Mesenchymal stem cell (in vitro differentiated cells and primary cell): ENCODE data around the gene FAM133A.

Source experiments
- DNase-seq: peaks from one replicate; pipeline ENCODE4 v3.0.0-alpha.2; 2013
- H2AFZ ChIP-seq: one replicate; pipeline ENCODE4 v1.6.1; 2013; ENCODE audit warnings: low read depth, mild to moderate bottlenecking, control low read depth, inconsistent platforms, low read length, moderate library complexity
- H2AK5ac ChIP-seq: 2 replicates; pipeline ENCODE4 v1.6.1; 2013; ENCODE audit warnings: low read length, moderate library complexity, mild to moderate bottlenecking, inconsistent platforms; ENCODE audit not compliant: severe bottlenecking
- H2BK120ac ChIP-seq: one replicate; pipeline ENCODE4 v1.6.1; 2013; ENCODE audit warnings: low read depth, mild to moderate bottlenecking, inconsistent platforms, low read length, moderate library complexity
- H2BK12ac ChIP-seq, 2 experiments: one replicate each; pipeline ENCODE4 v1.6.1; 2013; ENCODE audit warnings: inconsistent platforms in 2 of 2, low read length in 2 of 2, mild to moderate bottlenecking in 2 of 2, moderate library complexity in 2 of 2, control low read depth in 1 of 2
- H2BK15ac ChIP-seq: one replicate; pipeline ENCODE4 v1.6.1; 2013; ENCODE audit warnings: mild to moderate bottlenecking, low read depth, inconsistent platforms; ENCODE audit not compliant: poor library complexity, severe bottlenecking
- H2BK5ac ChIP-seq: 2 replicates; pipeline ENCODE4 v1.6.1; 2013; ENCODE audit warnings: low read depth, mild to moderate bottlenecking, low read length, control low read depth, inconsistent platforms; ENCODE audit not compliant: poor library complexity, severe bottlenecking
- H3K14ac ChIP-seq, 2 experiments: one replicate each; pipeline ENCODE4 v1.6.1; 2013; ENCODE audit warnings: inconsistent platforms in 2 of 2, low read length in 2 of 2, control low read depth in 1 of 2, mild to moderate bottlenecking in 1 of 2, moderate library complexity in 1 of 2
- H3K18ac ChIP-seq, 2 experiments: one replicate each; pipeline ENCODE4 v1.6.1; 2013; ENCODE audit warnings: inconsistent platforms in 2 of 2, low read length in 2 of 2, control low read depth in 1 of 2, low read depth in 1 of 2, mild to moderate bottlenecking in 1 of 2
- H3K23ac ChIP-seq, 2 experiments: one replicate each; pipeline ENCODE4 v1.6.1; 2013; ENCODE audit warnings: inconsistent platforms in 2 of 2, low read length in 2 of 2, mild to moderate bottlenecking in 2 of 2, moderate library complexity in 2 of 2, control low read depth in 1 of 2
- H3K27ac ChIP-seq: 2 replicates; pipeline ENCODE4 v1.5.1; 2013; ENCODE audit warnings: mild to moderate bottlenecking, moderate library complexity, low read length, control low read depth, inconsistent platforms; ENCODE audit not compliant: poor library complexity, severe bottlenecking
- H3K27me3 ChIP-seq, 2 experiments: 2 replicates each; pipeline versions ENCODE4 v1.6.1 to v1.7.0; 2013; ENCODE audit warnings: low read length in 2 of 2, mild to moderate bottlenecking in 2 of 2, moderate library complexity in 2 of 2, control low read depth in 1 of 2, inconsistent platforms in 1 of 2; ENCODE audit not compliant: control insufficient read depth in 1 of 2, insufficient read depth in 1 of 2
- H3K36me3 ChIP-seq, 2 experiments: 2 replicates each; pipeline versions ENCODE4 v1.6.1 to v1.7.0; 2013; ENCODE audit warnings: low read length in 2 of 2, control low read depth in 1 of 2, inconsistent platforms in 1 of 2, low read depth in 1 of 2, mild to moderate bottlenecking in 1 of 2; ENCODE audit not compliant: insufficient read depth in 2 of 2, control insufficient read depth in 1 of 2
- H3K4ac ChIP-seq, 2 experiments: one replicate each; pipeline ENCODE4 v1.6.1; 2013; ENCODE audit warnings: inconsistent platforms in 2 of 2, low read length in 2 of 2, mild to moderate bottlenecking in 2 of 2, moderate library complexity in 2 of 2, control low read depth in 1 of 2, low read depth in 1 of 2
- H3K4me1 ChIP-seq: 2 replicates; pipeline ENCODE4 v1.6.1; 2013; ENCODE audit warnings: low read depth, low read length, control low read depth; ENCODE audit not compliant: control insufficient read depth, insufficient read depth
- H3K4me2 ChIP-seq: 2 replicates; pipeline ENCODE4 v1.6.1; 2013; ENCODE audit warnings: low read length, mild to moderate bottlenecking, inconsistent platforms; ENCODE audit not compliant: poor library complexity, severe bottlenecking
- H3K4me3 ChIP-seq, 2 experiments: 2 replicates each; pipeline versions ENCODE4 v1.5.1 to v1.7.0; 2013; ENCODE audit warnings: low read length in 2 of 2, mild to moderate bottlenecking in 2 of 2, control low read depth in 1 of 2, low read depth in 1 of 2; ENCODE audit not compliant: insufficient read depth in 1 of 2
- H3K79me1 ChIP-seq: replicated peaks from 2 replicates; pipeline ENCODE4 v1.6.1; 2013; ENCODE audit warnings: mild to moderate bottlenecking, control low read depth, low read length, inconsistent platforms; ENCODE audit not compliant: poor library complexity, severe bottlenecking
- H3K9ac ChIP-seq: 2 replicates; pipeline ENCODE4 v1.7.0; 2013; ENCODE audit warnings: mild to moderate bottlenecking, low read length, moderate library complexity
- H3K9me3 ChIP-seq: 2 replicates; pipeline ENCODE4 v1.7.0; 2013; ENCODE audit warnings: mild to moderate bottlenecking, low read length; ENCODE audit not compliant: control insufficient read depth
- H4K8ac ChIP-seq: one replicate; pipeline ENCODE4 v1.6.1; 2013; ENCODE audit warnings: inconsistent platforms, mild to moderate bottlenecking, low read length, moderate library complexity
- H4K91ac ChIP-seq: one replicate; pipeline ENCODE4 v1.6.1; 2013; ENCODE audit warnings: mild to moderate bottlenecking, low read length, inconsistent platforms
- WGBS: methylation state at CpG from one replicate; pipeline ENCODE4 v1.1.7; 2013; ENCODE audit warnings: mixed read lengths; 5-methylcytosine and 5-hydroxymethylcytosine counted together

Gene FAM133A

GRCh38 chrX:93741811-93742210 lies 67.8 kb downstream of the FAM133A start:
- Histone ChIP-seq H3K9me3 (no peaks in the 10 kb centered on the region), H3K9ac (no peak overlapping the region), H3K4me3 (no peak overlapping the region), H2BK15ac (no peak overlapping the region), H2BK120ac (no peak overlapping the region), H2AK5ac (no peak overlapping the region), H3K23ac (no peak overlapping the region), H3K4me2 (no peak overlapping the region), H4K8ac (no peak overlapping the region), H3K27ac (no peak overlapping the region), H2BK12ac (no peak overlapping the region), H4K91ac (no peak overlapping the region), H3K79me1 (no peaks in the 10 kb centered on the region), H3K4me1 (no peaks in the 10 kb centered on the region), H3K18ac (no peak overlapping the region), H2BK5ac (no peak overlapping the region), H2AFZ (no peak overlapping the region), H3K14ac (no peak overlapping the region), H3K4ac (no peak overlapping the region), H3K36me3 (no peaks in the 10 kb centered on the region), H3K27me3 (no peaks in the 10 kb centered on the region)
- no peak for DNase-seq

GRCh38 chrX:93760163-93760562 lies 86.2 kb downstream of the FAM133A start:
- H2AK5ac ChIP-seq = no peak overlapping the region
- no peaks in the 10 kb centered on the region for H3K27me3 ChIP-seq
- H3K27ac ChIP-seq = no peak overlapping the region
- H3K9ac ChIP-seq = no peak overlapping the region
- H3K23ac ChIP-seq = no peak overlapping the region
- no peak overlapping the region for H3K18ac ChIP-seq
- H2AFZ ChIP-seq = no peak overlapping the region
- DNase-seq = no peak
- H2BK15ac ChIP-seq = no peak overlapping the region
- H4K91ac ChIP-seq = no peak overlapping the region
- H3K36me3 ChIP-seq = no peaks in the 10 kb centered on the region
- no peaks in the 10 kb centered on the region for H3K4me1 ChIP-seq
- H3K4ac ChIP-seq = no peak overlapping the region
- no peaks in the 10 kb centered on the region for H3K9me3 ChIP-seq
- H3K4me3 ChIP-seq = no peak overlapping the region
- H2BK12ac ChIP-seq = no peak overlapping the region
- H2BK5ac ChIP-seq = no peak overlapping the region
- no peak overlapping the region for H4K8ac ChIP-seq
- H3K79me1 ChIP-seq = no peaks in the 10 kb centered on the region
- no peak overlapping the region for H3K14ac ChIP-seq
- 85% methylated on average over 3 of the region's 5 CpGs for WGBS
- no peak overlapping the region for H2BK120ac ChIP-seq
- no peak overlapping the region for H3K4me2 ChIP-seq
